Measurements from ENCODE around the gene SATB1. TPM values are rescaled to one million over a fixed set of nuclear protein-coding genes. Genes with fewer than 3 reads are reported as not detected.

SATB1 gene
- total and polyA plus RNA-seq, 2 of the 8 experiments (the other 6 are each of a cell fraction or from before 2014, with no cell fraction given) = 18.8 to 28.0 TPM

DNA sequence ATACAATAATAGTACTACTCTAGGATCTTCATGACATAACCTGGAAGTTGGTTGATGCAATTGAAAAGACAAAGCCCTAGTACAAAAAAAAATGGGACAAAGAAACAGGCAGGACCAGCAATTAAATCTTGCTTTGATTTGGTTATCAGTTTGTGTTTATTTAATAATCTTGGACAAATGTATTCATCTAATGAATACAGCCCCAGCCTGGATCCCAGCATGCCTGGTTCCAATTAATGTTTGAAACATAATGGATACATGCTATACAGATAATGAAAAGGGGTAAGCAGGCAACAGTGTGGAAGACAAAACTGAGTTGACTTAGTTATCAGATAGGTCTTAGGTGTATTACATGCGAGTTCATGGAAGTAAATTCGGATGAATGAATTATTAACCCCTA is 29.6 kb upstream of the SATB1 start:
- no peak overlapping the region for H3K4me2 ChIP-seq (ENCODE audit: insufficient read depth in 1 of 2, low read depth in 2 of 2, low read length in 2 of 2)
- no peaks in the 10 kb centered on the region for H3K23me2 ChIP-seq (ENCODE audit: low read depth, low read length)
- H3K27me3 ChIP-seq (replicated peaks in 1 of 4; ENCODE audit: control insufficient read depth in 3 of 4, extremely low read depth in 1 of 4, insufficient read depth in 3 of 4, low read length in 3 of 4) = peaks cover 0 to 1% (median 0%) of the 10 kb centered on the region in 4 experiments; a peak in 1 of 7 replicates
- no peaks in the 10 kb centered on the region for H3K79me2 ChIP-seq (ENCODE audit: control insufficient read depth in 1 of 2, insufficient read depth in 2 of 2, low read length in 2 of 2)
- no peak overlapping the region for H4K91ac ChIP-seq (replicated peaks; ENCODE audit: insufficient read length, low read length)
- no peak overlapping the region for H4K5ac ChIP-seq (ENCODE audit: insufficient read length, low read depth, low read length)
- peaks cover 0 to 3% (median 0%) of the 10 kb centered on the region in 4 experiments; a peak in 1 of 7 replicates for H3K4me1 ChIP-seq (replicated peaks in 1 of 4; ENCODE audit: control insufficient read depth in 3 of 4, insufficient read depth in 4 of 4, low read length in 3 of 4)
- no peak for TF ChIP-seq HDAC6 (IDR thresholded peaks at IDR 0.05; ENCODE audit: low read depth, low read length)
- TF ChIP-seq SP1 (IDR thresholded peaks at IDR 0.05; ENCODE audit: low read depth, low read length) = no peak
- no peak for TF ChIP-seq TAF7 (optimal IDR thresholded peaks at IDR 0.05; ENCODE audit: borderline replicate concordance, low read depth, low read length)
- no peak for TF ChIP-seq CTBP2 (IDR thresholded peaks at IDR 0.05; ENCODE audit: borderline replicate concordance, insufficient read depth, insufficient read length, low read length)
- TF ChIP-seq TBP (IDR thresholded peaks at IDR 0.05; ENCODE audit: low read depth, low read length) = no peak
- H2AK5ac ChIP-seq (ENCODE audit: low read depth, low read length) = no peak overlapping the region
- no peak overlapping the region for H3K27ac ChIP-seq (ENCODE audit: low read depth, low read length)
- 0 out of 4 replicates have a peak, but pooled peaks cover 0 to 2% of the 10 kb centered on the region in 2 experiments for H3K9me3 ChIP-seq (ENCODE audit: insufficient read depth in 2 of 2, low read depth in 1 of 2, low read length in 1 of 2)
- no peak overlapping the region for H2BK12ac ChIP-seq (ENCODE audit: low read depth, low read length)
- no peaks in the 10 kb centered on the region; a peak in 1 of 8 replicates for H3K36me3 ChIP-seq (ENCODE audit: control insufficient read depth in 2 of 4, insufficient read depth in 4 of 4, low read length in 3 of 4)
- no peak overlapping the region for H3K14ac ChIP-seq (ENCODE audit: insufficient read length)
- H3K9ac ChIP-seq (replicated peaks in 1 of 4; ENCODE audit: extremely low read depth in 1 of 4, low read depth in 3 of 4, low read length in 3 of 4) = no peak overlapping the region
- H4K20me1 ChIP-seq (replicated peaks in 1 of 2; ENCODE audit: control insufficient read depth in 1 of 2, insufficient read depth in 2 of 2, low read length in 2 of 2) = no peaks in the 10 kb centered on the region
- no peak overlapping the region for H3K18ac ChIP-seq (ENCODE audit: extremely low read depth, low read length)
- no peak for DNase-seq (ENCODE audit: low read depth in 1 of 2, low spot score in 2 of 2)
- H3K56ac ChIP-seq (replicated peaks; ENCODE audit: insufficient read length, low read depth, low read length) = no peak overlapping the region
- H2BK20ac ChIP-seq (ENCODE audit: low read length) = no peak overlapping the region
- no peaks in the 10 kb centered on the region for H3K79me1 ChIP-seq (ENCODE audit: low read depth, low read length)
- no peak overlapping the region for H2BK15ac ChIP-seq (ENCODE audit: low read length)
- no peak overlapping the region for H4K8ac ChIP-seq (ENCODE audit: extremely low read depth, insufficient read depth, low read length)
- H2BK120ac ChIP-seq (replicated peaks; ENCODE audit: low read depth, low read length) = no peak overlapping the region
- no peak overlapping the region for H3K4ac ChIP-seq (replicated peaks; ENCODE audit: insufficient read length, low read depth, low read length)
- no peak overlapping the region for H2AFZ ChIP-seq (ENCODE audit: low read length)
- H2BK5ac ChIP-seq (ENCODE audit: low read depth, low read length) = no peak overlapping the region
- FAIRE-seq = no peak
- H3K23ac ChIP-seq (ENCODE audit: insufficient read length) = no peak overlapping the region
- WGBS, 2 experiments (ENCODE audit: extremely low coverage in 1 of 2, insufficient coverage in 1 of 2, insufficient read length in 1 of 2, insufficient replicate concordance in 2 of 2, low coverage in 1 of 2, low lambda C conversion rate in 2 of 2, missing lambda C conversion rate in 1 of 2) = 93% methylated on average over 2 of the region's 2 CpGs; no CpG with 5 or more reads in 1 of the 2 experiments
- ChIA-PET CTCF (ENCODE audit: partially characterized antibody) (no interaction called here), POLR2A (ENCODE audit: partially characterized antibody) (interaction anchor here (1.1 kb wide), 1 partner anchor 16 kb away, joined by 3 read pairs; no protein-coding TSS in a partner anchor)
- H3K4me3 ChIP-seq (ENCODE audit: extremely low read depth in 1 of 4, insufficient read depth in 2 of 4, low read depth in 3 of 4, low read length in 4 of 4) = no peak overlapping the region

All from H1 (cell line).